ENCODE measurements around the gene APLP2. TPM values are rescaled to one million over a fixed set of nuclear protein-coding genes. Genes with fewer than 3 reads are reported as not detected.
"Not testable (repeated sequence)": the region's sequence is repeated elsewhere in the genome, so short reads cannot be mapped to it uniquely, and the experiment has no call there.

The APLP2 gene
- total RNA-seq, 4 donors from 2014 or later: 226 to 376 (median 262) TPM

GRCh38 chr11:130168105-130168504 is 98.4 kb downstream of the APLP2 start:
- H3K9me3 ChIP-seq: no peaks in the 10 kb centered on the region
- no peak overlapping the region for H3K27ac ChIP-seq
- TF ChIP-seq POLR2A (IDR thresholded peaks at IDR 0.05): no peak
- no peak for TF ChIP-seq CTCF (IDR thresholded peaks at IDR 0.05)
- intact Hi-C loops (cut with DNase I; ENCODE audit: low total_unique reads): no loop called here
- no peak overlapping the region for H3K4me3 ChIP-seq
- H3K4me1 ChIP-seq: no peaks in the 10 kb centered on the region
- DNase-seq: no peak
- H3K27me3 ChIP-seq: no peaks in the 10 kb centered on the region
- H3K36me3 ChIP-seq: no peaks in the 10 kb centered on the region

- H3K27me3 ChIP-seq: no peaks in the 10 kb centered on the region
- no peaks in the 10 kb centered on the region for H3K36me3 ChIP-seq
- H3K9me3 ChIP-seq: no peaks in the 10 kb centered on the region
- DNase-seq: no peak
- no peaks in the 10 kb centered on the region for H3K4me1 ChIP-seq
- H3K27ac ChIP-seq: no peak overlapping the region
- TF ChIP-seq POLR2A (IDR thresholded peaks at IDR 0.05): no peak
- no peak for TF ChIP-seq CTCF (IDR thresholded peaks at IDR 0.05)
- intact Hi-C loops (cut with DNase I; ENCODE audit: low total_unique reads): no loop called here
- no peak overlapping the region for H3K4me3 ChIP-seq
Measured at GRCh38 chr11:130170345-130170744, 100.7 kb downstream of the APLP2 start.

- no peak overlapping the region for H3K4me3 ChIP-seq
- TF ChIP-seq CTCF (IDR thresholded peaks at IDR 0.05) (no peak), POLR2A (IDR thresholded peaks at IDR 0.05) (no peak)
Measured at GRCh38 chr11:130171534-130171933, 101.8 kb downstream of the APLP2 start.

GRCh38 chr11:130172001-130172400 is 102.3 kb downstream of the APLP2 start:
- DNase-seq; H3K27me3 ChIP-seq; H3K36me3 ChIP-seq; intact Hi-C loops (cut with DNase I; ENCODE audit: low total_unique reads); H3K4me3 ChIP-seq; H3K9me3 ChIP-seq; H3K27ac ChIP-seq; H3K4me1 ChIP-seq: not testable (repeated sequence)

More at GRCh38 chr11:130171534-130171933, 101.8 kb downstream of the APLP2 start:
- Histone ChIP-seq H3K36me3 (no peaks in the 10 kb centered on the region), H3K9me3 (no peaks in the 10 kb centered on the region), H3K4me1 (no peaks in the 10 kb centered on the region), H3K27me3 (no peaks in the 10 kb centered on the region), H3K27ac (no peak overlapping the region)
- intact Hi-C loops (cut with DNase I; ENCODE audit: low total_unique reads): no loop called here
- DNase-seq: no peak

GRCh38 chr11:130174642-130175041 is 104.9 kb downstream of the APLP2 start:
- Histone ChIP-seq H3K27ac (no peak overlapping the region), H3K4me1 (no peaks in the 10 kb centered on the region), H3K4me3 (no peak overlapping the region), H3K36me3 (no peaks in the 10 kb centered on the region), H3K9me3 (no peaks in the 10 kb centered on the region), H3K27me3 (no peaks in the 10 kb centered on the region)
- TF ChIP-seq POLR2A (IDR thresholded peaks at IDR 0.05) (no peak), CTCF (IDR thresholded peaks at IDR 0.05) (no peak)
- DNase-seq: no peak
- intact Hi-C loops (cut with DNase I; ENCODE audit: low total_unique reads): no loop called here

- Histone ChIP-seq H3K9me3 (no peaks in the 10 kb centered on the region), H3K4me1 (no peaks in the 10 kb centered on the region), H3K4me3 (no peak overlapping the region), H3K27ac (no peak overlapping the region), H3K27me3 (no peaks in the 10 kb centered on the region), H3K36me3 (no peaks in the 10 kb centered on the region)
- intact Hi-C loops (cut with DNase I; ENCODE audit: low total_unique reads): no loop called here
- TF ChIP-seq CTCF (IDR thresholded peaks at IDR 0.05) (no peak), POLR2A (IDR thresholded peaks at IDR 0.05) (no peak)
- no peak for DNase-seq
Measured at GRCh38 chr11:130175898-130176297, 106.2 kb downstream of the APLP2 start.
